ENCODE data around the gene CDK14.

CDK14 gene

DNA sequence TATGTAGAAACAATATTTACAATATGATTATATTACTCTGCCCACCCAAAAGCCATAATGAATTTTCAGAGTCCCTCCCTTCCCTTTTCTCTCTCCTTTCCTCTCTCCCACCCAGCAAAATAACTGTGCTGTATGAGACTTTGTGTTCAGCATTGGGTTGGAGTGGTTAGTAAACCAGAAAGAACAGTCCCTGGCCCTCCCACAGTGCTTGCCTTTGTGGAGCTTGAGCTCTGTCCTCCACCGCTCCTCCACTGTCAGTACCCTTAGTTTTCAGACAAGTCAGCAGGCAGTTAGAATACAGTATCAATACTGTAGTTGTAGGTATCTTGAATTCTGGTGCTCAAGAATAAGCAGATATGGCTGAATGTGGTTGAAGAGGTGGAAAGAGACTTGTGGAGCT, 92.7 kb downstream of the CDK14 start:
- DNase-seq: no peak

DNA sequence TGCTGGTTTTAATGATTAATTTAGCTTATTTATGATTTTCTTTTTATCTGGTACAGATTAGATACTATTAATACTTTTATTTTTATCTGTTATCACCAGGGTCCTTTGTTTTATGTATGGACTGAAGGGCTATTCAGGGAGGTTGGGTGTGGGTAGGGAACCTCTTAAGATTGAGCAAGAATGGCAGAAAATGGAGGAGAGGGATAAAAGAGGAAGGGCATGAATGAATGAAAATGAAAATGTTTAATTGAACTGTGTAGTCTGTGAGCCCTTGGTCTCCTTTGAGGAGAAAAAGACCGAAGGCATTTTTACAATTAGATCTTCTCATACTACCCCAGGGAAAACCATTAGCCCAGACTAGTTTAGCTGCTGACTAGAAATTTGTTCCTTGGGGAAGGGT, 93.1 kb downstream of the CDK14 start:
- no peak for DNase-seq

- DNase-seq: no peak
These were observed 94.2 kb downstream of the CDK14 start for GRCh38 chr7:90690159-90690858.

- no peak for DNase-seq
These were observed 96.3 kb downstream of the CDK14 start for GRCh38 chr7:90692396-90692795.

- no peak for DNase-seq
These were observed 96.8 kb downstream of the CDK14 start for GRCh38 chr7:90692947-90693346.

GRCh38 chr7:90693939-90694338, 97.8 kb downstream of the CDK14 start:
- DNase-seq: no peak

GRCh38 chr7:90698616-90699015, 102.5 kb downstream of the CDK14 start:
- no peak for DNase-seq

DNA sequence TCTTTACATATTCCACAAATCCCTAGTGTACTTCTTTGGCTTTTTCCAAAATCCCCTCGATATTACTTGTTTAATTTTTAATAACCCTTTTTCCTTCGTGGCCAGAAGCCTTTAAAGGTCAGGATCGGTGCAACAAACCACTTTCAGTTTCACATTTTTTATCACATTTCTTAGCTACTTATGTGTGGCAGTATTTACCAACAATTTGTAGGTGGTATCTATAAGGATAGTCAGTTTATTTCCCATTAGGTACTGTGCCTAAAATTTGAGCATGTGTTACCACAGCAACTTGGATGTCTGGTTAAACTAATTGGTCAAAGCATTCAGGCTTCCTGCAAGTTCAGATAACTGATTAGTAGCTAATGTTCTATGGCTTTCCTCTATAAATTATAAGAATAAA, 104.9 kb downstream of the CDK14 start:
- no peak for DNase-seq

- DNase-seq: no peak
These were observed 105.7 kb downstream of the CDK14 start for GRCh38 chr7:90701771-90702170.

DNA sequence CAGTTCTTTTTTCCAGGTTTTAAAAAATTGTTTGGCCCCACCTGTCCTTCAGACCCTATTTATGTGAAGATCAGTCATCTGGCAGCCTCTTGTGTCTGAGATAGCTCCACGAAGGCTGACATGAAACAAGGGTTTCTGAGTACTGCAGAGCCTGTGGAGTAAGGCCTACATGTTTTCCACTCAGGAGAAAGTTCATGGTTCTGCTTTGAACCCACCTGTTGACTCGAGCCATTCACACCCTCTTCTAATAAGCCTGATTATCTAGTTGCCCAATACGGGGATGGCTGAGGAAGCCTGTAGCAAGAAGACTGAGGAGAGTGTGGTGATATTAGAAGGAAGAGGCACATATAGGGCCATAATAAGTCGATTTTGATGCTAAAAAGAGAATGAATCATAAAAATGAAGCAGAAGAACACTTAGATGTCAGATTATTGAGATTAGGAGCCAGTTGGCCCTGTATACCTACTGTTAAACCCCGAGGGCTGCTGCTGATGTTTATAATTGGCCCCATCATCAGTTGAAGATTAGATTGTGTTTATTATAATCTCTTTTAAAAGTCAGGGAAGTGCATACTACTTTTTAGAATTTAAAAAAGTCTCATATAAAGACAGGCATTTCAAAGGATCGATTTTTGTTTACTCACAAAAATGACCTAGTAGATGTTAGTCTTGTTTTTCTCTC, 109.4 kb downstream of the CDK14 start:
- no peak for DNase-seq

- DNase-seq: no peak
These were observed 110.1 kb downstream of the CDK14 start for GRCh38 chr7:90706072-90706716.

GRCh38 chr7:90708841-90709317, 112.8 kb downstream of the CDK14 start:
- DNase-seq: no peak

- DNase-seq: no peak
These were observed 113.7 kb downstream of the CDK14 start for GRCh38 chr7:90709501-90710465.

DNA sequence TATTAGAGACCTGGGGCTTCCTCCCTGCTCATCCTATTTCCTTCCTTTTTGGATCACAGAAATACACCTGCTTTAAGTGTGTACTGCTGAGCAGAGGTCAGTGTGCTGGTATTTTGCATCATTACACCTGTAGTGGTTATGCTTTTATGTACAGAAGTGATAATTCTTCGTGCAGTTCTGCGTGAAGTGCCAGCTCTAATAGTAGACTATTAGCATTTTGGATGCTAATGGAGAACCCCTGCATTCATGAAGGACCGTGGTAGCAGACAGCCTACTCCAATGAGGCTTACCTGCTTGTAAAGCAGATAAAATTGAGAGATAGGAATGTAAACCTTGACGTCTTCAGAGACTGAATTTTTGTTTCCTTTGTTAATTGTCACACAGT, 114.3 kb downstream of the CDK14 start:
- no peak for DNase-seq

DNA sequence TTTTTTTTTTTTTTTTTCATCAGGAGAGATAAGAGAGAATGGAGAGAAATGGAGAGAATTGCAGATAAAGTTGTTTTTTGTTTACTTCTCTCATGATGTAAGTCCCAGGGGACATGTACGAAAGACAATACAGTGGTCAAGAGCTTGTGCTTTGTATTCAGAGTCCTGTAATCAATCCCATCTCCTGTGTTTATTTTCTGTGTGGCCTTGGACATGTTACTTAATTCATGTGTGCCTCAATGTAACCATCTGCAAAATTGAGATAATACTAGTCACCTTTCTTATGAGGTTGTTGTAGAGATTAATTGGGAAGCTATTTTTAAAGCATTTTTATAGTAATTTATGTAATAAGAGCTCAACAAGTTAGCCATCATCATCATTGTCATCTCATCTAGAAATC, 117.5 kb downstream of the CDK14 start:
- DNase-seq: no peak

DNA sequence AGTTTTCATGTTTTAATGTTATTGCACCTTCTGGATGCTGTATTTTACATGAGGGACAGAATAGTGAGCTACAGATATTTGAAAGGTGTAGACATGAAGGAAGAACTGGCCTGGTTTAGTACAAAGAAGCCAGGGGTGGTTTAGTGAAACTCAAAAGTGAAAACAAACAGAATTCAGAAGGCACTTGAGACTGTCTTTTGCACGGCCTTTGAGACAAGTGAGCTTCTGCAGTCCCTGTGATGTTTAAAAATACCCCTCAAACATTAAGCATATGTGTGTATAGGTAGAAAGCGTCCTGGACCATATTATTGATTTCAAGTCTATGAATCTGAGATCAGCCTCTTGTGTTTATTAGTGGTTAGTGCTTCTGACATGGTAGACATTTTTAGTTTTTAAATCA, 118.9 kb downstream of the CDK14 start:
- no peak for DNase-seq

- no peak for DNase-seq
These were observed 121.4 kb downstream of the CDK14 start for GRCh38 chr7:90717296-90718060.

GRCh38 chr7:90719155-90719554, 123.0 kb downstream of the CDK14 start:
- no peak for DNase-seq

- no peak for DNase-seq
These were observed 125.1 kb downstream of the CDK14 start for GRCh38 chr7:90720984-90721760.

DNA sequence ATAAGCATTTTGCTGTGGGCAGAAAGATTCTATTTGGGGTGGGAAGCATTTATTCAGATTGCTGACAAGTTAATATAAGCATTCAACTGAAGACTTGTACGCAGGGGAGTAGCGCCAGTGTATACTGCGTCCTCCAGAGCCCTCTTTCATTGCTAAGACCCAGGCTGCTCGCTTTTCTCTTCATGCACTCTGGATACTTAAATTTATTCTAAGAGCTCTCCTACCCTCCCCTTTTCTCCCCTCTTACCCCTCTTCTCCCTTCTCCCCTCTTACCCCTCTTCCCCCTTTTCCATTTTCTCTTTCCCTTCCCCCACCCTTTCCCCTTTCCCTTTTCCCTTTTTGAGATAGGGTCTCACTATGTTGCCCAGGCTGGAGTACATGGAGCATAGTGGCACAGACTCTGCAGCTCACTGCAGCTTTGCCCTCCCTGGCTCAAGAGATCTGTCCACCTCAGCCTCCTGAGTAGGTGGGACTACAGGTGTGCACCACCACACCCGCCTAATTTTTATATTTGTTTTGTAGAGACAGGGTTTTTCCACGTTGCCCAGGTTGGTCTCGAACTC, 125.8 kb downstream of the CDK14 start:
- DNase-seq: no peak

DNA sequence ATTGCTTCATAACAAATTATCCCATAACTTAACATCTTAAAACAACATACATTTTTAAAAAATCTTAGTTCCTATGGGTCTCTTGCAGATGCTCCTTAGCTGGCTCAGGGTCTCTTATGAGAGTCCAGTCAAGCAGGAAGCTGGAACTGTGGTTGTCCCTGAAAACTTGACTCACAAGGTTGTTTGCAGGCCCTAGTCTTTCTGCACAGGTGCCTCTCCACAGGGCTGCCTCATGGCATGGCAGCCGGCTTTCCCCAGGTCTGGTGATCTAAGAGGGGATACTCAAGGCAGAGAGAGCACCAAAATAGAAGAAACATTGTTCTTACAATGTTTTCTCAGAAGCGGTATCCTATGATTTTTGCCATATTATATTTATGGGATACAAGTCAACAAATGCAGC, 127.1 kb downstream of the CDK14 start:
- DNase-seq: no peak

All from stimulated activated CD4-positive, alpha-beta T cell treated with anti-CD3 and anti-CD28 coated beads, Interleukin-4, amount 100 ng/mL, for 1 hour (primary cell).